Suprapubic skin (tissue), 4 donors: ENCODE results near the gene COMMD6. TPM values are rescaled to one million over a fixed set of nuclear protein-coding genes. Genes with fewer than 3 reads are reported as not detected.

Source experiments
- DNase-seq, 2 donors: peaks; one replicate each; pipeline ENCODE4 v3.0.0-alpha.2; 2019; ENCODE audit warnings: low spot score in 2 of 2
- H3K27ac ChIP-seq: fragments of 200-600 bp; sonication (generic); one replicate; pipeline ENCODE4 v1.5.1; 2019
- H3K27me3 ChIP-seq: fragments of 200-600 bp; sonication (generic); one replicate; pipeline ENCODE4 v1.5.1; 2019
- H3K36me3 ChIP-seq: fragments of 200-600 bp; sonication (generic); one replicate; pipeline ENCODE4 v1.5.1; 2019
- H3K4me1 ChIP-seq: fragments of 200-600 bp; sonication (generic); one replicate; pipeline ENCODE4 v1.5.1; 2019
- H3K4me3 ChIP-seq: fragments of 200-600 bp; sonication (generic); one replicate; pipeline ENCODE4 v1.5.1; 2019; ENCODE audit warnings: mild to moderate bottlenecking
- H3K9me3 ChIP-seq: fragments of 200-600 bp; sonication (generic); one replicate; pipeline ENCODE4 v1.5.1; 2019
- CTCF ChIP-seq, 2 donors: fragments of 200-600 bp in 1 of 2; fragments of 450-650 bp in 1 of 2; sonication (generic) in 1 of 2; IDR thresholded peaks; one replicate each; pipeline ENCODE4 v1.5.1; 2016 to 2019; ENCODE audit warnings: antibody characterized with exemption in 2 of 2, mild to moderate bottlenecking in 1 of 2, moderate library complexity in 1 of 2
- EP300 ChIP-seq: sonication (generic); formaldehyde crosslinking; IDR thresholded peaks from one replicate; pipeline ENCODE4 v1.6.1; 2017; ENCODE audit warnings: antibody characterized with exemption
- POLR2A ChIP-seq, 2 donors: fragments of 450-650 bp; IDR thresholded peaks; one replicate each; pipeline ENCODE4 v1.6.1; 2017; ENCODE audit warnings: antibody characterized with exemption in 2 of 2, mild to moderate bottlenecking in 2 of 2, moderate library complexity in 2 of 2
- POLR2AphosphoS5 ChIP-seq, 3 donors: sonication (generic); formaldehyde crosslinking; IDR thresholded peaks; one replicate each; pipeline ENCODE4 v1.6.1; 2017; ENCODE audit warnings: antibody characterized with exemption in 3 of 3
- WGBS: methylation state at CpG from one replicate; pipeline ENCODE4 v1.1.5; 2018; 5-methylcytosine and 5-hydroxymethylcytosine counted together
- total RNA-seq, 4 donors: library from RNA; depleted of rRNA; stranded (reverse); fragments of >200 nt; gene quantifications; one replicate each; pipeline ENCODE4 v1.1.0, GENCODE V29; 2016

The COMMD6 gene
- total RNA-seq, 4 donors from 2014 or later, result 26.6 to 71.0 (median 42.2) TPM

DNA sequence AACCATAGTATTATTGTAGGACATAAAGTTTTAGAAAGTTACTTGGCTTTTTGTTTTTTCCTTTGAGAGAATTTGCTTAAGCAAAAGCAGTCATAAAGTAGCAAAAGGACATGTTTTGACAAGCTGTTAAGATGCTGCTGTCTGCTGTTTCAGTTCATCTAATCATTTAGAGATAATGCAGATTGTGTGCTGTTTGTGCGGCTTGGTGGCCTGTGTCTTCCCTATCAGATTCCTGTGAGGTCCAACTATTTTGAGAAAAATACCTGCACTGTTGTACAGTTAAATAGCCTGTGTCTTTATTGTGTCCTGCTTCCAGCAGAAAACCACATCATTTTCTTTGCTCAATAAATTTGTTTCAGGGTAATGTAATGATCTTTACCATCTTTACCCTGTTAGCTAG, 31.9 kb upstream of the COMMD6 start:
- no peak overlapping the region for H3K4me3 ChIP-seq
- H3K4me1 ChIP-seq, result no peaks in the 10 kb centered on the region
- DNase-seq, result no peak
- WGBS, result 67% methylated on average over 1 of the region's 1 CpG
- H3K9me3 ChIP-seq, result no peaks in the 10 kb centered on the region
- peaks cover 39% of the 10 kb centered on the region for H3K36me3 ChIP-seq
- TF ChIP-seq POLR2A (IDR thresholded peaks at IDR 0.05), result no peak
- no peak for TF ChIP-seq EP300
- no peak for TF ChIP-seq POLR2AphosphoS5 (IDR thresholded peaks at IDR 0.05)
- TF ChIP-seq CTCF (IDR thresholded peaks at IDR 0.05), result no peak
- no peak overlapping the region for H3K27ac ChIP-seq
- H3K27me3 ChIP-seq, result no peaks in the 10 kb centered on the region

DNA sequence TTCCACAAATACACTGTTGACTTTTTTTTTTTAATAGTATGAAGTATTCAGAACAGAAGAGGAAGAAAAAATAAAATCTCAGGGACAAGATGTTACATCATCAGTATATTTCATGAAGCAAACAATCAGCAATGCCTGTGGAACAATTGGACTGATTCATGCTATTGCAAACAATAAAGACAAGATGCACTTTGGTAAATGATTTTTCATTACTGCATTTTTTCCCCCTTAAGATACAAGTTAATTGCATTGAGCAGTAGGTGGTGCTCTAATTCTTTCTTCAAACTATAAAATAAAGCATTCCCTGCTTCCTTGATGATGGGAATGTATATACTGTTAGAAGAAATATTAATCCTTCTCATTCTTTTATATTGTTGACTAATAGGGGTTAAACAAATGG, 29.0 kb upstream of the COMMD6 start:
- H3K27ac ChIP-seq, result no peak overlapping the region
- no peak for TF ChIP-seq CTCF (IDR thresholded peaks at IDR 0.05)
- TF ChIP-seq EP300, result no peak
- TF ChIP-seq POLR2A (IDR thresholded peaks at IDR 0.05), result no peak
- TF ChIP-seq POLR2AphosphoS5 (IDR thresholded peaks at IDR 0.05), result no peak
- H3K9me3 ChIP-seq, result no peaks in the 10 kb centered on the region
- no peaks in the 10 kb centered on the region for H3K4me1 ChIP-seq
- H3K36me3 ChIP-seq, result peaks cover 27% of the 10 kb centered on the region
- H3K27me3 ChIP-seq, result no peaks in the 10 kb centered on the region
- no peak overlapping the region for H3K4me3 ChIP-seq
- no peak for DNase-seq

DNA sequence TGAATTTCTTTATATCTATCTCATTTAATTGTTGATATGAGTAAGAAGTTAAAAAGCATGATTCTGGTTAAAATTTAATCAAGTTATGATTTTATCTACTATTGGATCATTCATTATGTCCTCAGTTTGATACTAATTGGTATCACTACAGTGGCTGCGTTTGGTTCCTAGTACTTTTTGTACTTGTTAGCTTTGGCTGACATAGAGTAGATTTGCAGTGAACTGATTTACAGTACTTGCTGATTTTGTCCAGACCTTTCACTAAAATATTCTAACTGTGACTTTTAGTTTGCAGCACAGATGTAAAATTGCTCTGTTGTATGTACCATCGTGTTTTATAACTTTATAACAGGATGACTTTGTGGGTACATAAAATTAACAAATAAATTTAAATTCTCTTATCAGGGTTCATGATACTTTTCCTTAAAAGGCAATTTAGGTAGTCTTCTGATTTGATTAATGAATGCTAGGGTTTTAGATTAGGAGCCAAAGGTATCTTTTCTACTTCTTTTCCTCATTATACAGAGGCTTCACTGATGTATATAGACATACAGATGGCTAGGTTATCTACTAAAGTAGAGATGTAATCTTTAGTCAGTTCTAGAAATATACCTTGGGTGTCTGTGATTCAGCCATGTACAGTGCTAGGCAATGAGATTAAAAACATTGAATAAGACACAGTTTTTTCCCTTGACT, 20.7 kb upstream of the COMMD6 start:
- H3K36me3 ChIP-seq, result peaks cover 26% of the 10 kb centered on the region
- TF ChIP-seq EP300, result no peak
- TF ChIP-seq POLR2AphosphoS5 (IDR thresholded peaks at IDR 0.05), result no peak
- no peak for TF ChIP-seq CTCF (IDR thresholded peaks at IDR 0.05)
- no peak for TF ChIP-seq POLR2A (IDR thresholded peaks at IDR 0.05)
- no peaks in the 10 kb centered on the region for H3K4me1 ChIP-seq
- no peaks in the 10 kb centered on the region for H3K27me3 ChIP-seq
- H3K9me3 ChIP-seq, result no peaks in the 10 kb centered on the region
- WGBS, result 78% methylated on average over 2 of the region's 2 CpGs
- no peak overlapping the region for H3K4me3 ChIP-seq
- DNase-seq, result no peak
- no peak overlapping the region for H3K27ac ChIP-seq

DNA sequence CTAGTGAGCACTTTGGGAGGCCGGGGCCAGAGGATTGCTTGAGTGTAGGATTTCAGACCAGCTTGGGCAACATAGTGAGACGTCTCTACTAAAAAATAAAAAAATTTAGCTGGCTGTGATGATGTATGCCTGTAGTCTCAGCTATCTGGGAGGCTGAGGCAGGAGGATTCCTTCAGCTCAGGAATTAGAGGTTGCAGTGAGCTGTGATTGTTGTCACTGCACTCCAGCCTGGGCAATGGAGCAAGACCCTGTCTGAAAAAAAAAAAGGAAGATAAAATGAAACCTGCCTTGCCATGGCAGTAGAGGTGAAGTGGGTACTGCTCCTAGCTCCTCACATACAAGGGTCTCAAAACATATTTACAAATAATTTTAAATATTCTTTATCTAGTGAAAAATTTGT, 19.3 kb upstream of the COMMD6 start:
- Histone ChIP-seq H3K9me3 (no peaks in the 10 kb centered on the region), H3K36me3 (peaks cover 21% of the 10 kb centered on the region), H3K27me3 (no peaks in the 10 kb centered on the region), H3K27ac (no peak overlapping the region), H3K4me1 (no peaks in the 10 kb centered on the region), H3K4me3 (no peak overlapping the region)
- 85% methylated on average over 2 of the region's 2 CpGs for WGBS
- TF ChIP-seq POLR2AphosphoS5 (IDR thresholded peaks at IDR 0.05) (no peak), POLR2A (IDR thresholded peaks at IDR 0.05) (no peak), CTCF (IDR thresholded peaks at IDR 0.05) (no peak), EP300 (no peak)
- DNase-seq, result no peak

GRCh38 chr13:75555836-75556235, 18.2 kb upstream of the COMMD6 start:
- TF ChIP-seq CTCF (IDR thresholded peaks at IDR 0.05), result no peak
- TF ChIP-seq POLR2A (IDR thresholded peaks at IDR 0.05), result no peak
- no peak for TF ChIP-seq POLR2AphosphoS5 (IDR thresholded peaks at IDR 0.05)
- peaks cover 17% of the 10 kb centered on the region for H3K36me3 ChIP-seq
- no peak overlapping the region for H3K27ac ChIP-seq
- 77% methylated on average over 1 of the region's 1 CpG for WGBS
- no peaks in the 10 kb centered on the region for H3K27me3 ChIP-seq
- H3K4me1 ChIP-seq, result peaks cover 7% of the 10 kb centered on the region
- no peak overlapping the region for H3K4me3 ChIP-seq
- no peak for DNase-seq
- no peaks in the 10 kb centered on the region for H3K9me3 ChIP-seq
